ENCODE data around the gene DUSP10.

Gene DUSP10

DNA sequence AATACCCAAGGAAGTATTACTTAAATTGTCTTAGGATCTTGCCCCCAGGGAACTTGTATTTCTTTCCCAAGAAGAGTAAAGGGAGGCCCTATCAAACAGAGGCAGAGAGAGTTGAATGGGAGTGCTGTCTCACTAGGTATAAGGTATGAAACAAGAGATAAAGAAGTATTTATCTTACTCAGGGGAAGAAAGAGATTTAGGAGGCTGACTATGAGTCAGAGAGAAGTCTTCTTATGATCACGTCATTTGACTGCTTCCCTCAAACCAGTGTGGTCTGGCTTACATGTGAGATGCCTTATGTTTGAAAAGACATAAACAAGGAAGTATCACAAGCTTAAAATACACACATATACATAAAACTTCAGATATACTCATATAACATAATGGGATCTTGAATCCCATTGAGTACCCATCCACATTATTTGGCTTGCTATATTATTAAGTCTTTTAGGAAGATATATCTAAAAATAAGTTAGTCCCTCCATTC lies 29.6 kb downstream of the DUSP10 start:
- Histone ChIP-seq H4K20me1 (ENCODE audit: low read depth, low read length) (no peaks in the 10 kb centered on the region), H3K4me3 (ENCODE audit: insufficient read depth, low read length, poor library complexity, severe bottlenecking) (no peak overlapping the region), H3K36me3 (ENCODE audit: low read length) (no peaks in the 10 kb centered on the region), H3K27me3 (ENCODE audit: low read length) (no peaks in the 10 kb centered on the region), H3F3A (ENCODE audit: insufficient read depth) (no peaks in the 10 kb centered on the region), H3K79me2 (ENCODE audit: insufficient read depth, low read length) (no peaks in the 10 kb centered on the region), H2AFZ (ENCODE audit: low read depth, low read length, severe bottlenecking) (no peak overlapping the region), H3K9ac (ENCODE audit: low read length) (no peak overlapping the region), H3K9me3 (ENCODE audit: insufficient read depth, low read length) (no peaks in the 10 kb centered on the region), H3K4me2 (ENCODE audit: low read depth, low read length, poor library complexity, severe bottlenecking) (no peak overlapping the region), H3K9me2 (replicated peaks; ENCODE audit: insufficient read depth, low read length) (no peaks in the 10 kb centered on the region), H3K27ac (ENCODE audit: low read depth, low read length) (no peak overlapping the region)
- TF ChIP-seq, protein P1, sequence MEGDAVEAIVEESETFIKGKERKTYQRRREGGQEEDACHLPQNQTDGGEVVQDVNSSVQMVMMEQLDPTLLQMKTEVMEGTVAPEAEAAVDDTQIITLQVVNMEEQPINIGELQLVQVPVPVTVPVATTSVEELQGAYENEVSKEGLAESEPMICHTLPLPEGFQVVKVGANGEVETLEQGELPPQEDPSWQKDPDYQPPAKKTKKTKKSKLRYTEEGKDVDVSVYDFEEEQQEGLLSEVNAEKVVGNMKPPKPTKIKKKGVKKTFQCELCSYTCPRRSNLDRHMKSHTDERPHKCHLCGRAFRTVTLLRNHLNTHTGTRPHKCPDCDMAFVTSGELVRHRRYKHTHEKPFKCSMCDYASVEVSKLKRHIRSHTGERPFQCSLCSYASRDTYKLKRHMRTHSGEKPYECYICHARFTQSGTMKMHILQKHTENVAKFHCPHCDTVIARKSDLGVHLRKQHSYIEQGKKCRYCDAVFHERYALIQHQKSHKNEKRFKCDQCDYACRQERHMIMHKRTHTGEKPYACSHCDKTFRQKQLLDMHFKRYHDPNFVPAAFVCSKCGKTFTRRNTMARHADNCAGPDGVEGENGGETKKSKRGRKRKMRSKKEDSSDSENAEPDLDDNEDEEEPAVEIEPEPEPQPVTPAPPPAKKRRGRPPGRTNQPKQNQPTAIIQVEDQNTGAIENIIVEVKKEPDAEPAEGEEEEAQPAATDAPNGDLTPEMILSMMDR (IDR thresholded peaks at IDR 0.05; ENCODE audit: insufficient read depth, low read length, poor library complexity, severe bottlenecking) = no peak
- TF ChIP-seq EZH2phosphoT487 (conservative IDR thresholded peaks at IDR 0.05; ENCODE audit: low read length) = no peak

DNA sequence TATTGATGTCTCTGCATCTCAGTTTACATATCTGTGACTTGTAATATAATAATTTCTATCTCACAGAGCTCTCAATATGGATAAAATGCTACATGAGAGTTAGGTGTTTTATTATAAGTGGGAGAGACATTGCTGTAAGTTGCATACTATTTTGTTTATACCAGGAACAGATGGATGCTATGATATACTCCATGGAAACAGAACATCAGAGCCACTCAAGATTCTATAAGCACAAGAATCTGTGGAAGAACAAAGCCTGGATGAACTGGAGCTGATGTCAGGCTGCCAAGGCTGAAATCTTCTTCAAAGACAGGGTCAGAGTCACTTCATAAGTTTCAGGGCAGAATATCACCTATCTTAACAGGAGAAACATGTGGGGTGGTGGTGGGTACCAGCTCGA lies 30.2 kb downstream of the DUSP10 start:
- H3K4me3 ChIP-seq (ENCODE audit: insufficient read depth, low read length, poor library complexity, severe bottlenecking) = no peak overlapping the region
- H3K27me3 ChIP-seq (ENCODE audit: low read length) = no peaks in the 10 kb centered on the region
- no peaks in the 10 kb centered on the region for H4K20me1 ChIP-seq (ENCODE audit: low read depth, low read length)
- no peaks in the 10 kb centered on the region for H3K79me2 ChIP-seq (ENCODE audit: insufficient read depth, low read length)
- no peaks in the 10 kb centered on the region for H3K36me3 ChIP-seq (ENCODE audit: low read length)
- no peak overlapping the region for H3K9ac ChIP-seq (ENCODE audit: low read length)
- no peaks in the 10 kb centered on the region for H3F3A ChIP-seq (ENCODE audit: insufficient read depth)
- no peak overlapping the region for H2AFZ ChIP-seq (ENCODE audit: low read depth, low read length, severe bottlenecking)
- no peaks in the 10 kb centered on the region for H3K9me2 ChIP-seq (replicated peaks; ENCODE audit: insufficient read depth, low read length)
- TF ChIP-seq, protein P1 (IDR thresholded peaks at IDR 0.05; ENCODE audit: insufficient read depth, low read length, poor library complexity, severe bottlenecking) = no peak
- no peak for TF ChIP-seq EZH2phosphoT487 (conservative IDR thresholded peaks at IDR 0.05; ENCODE audit: low read length)
- H3K9me3 ChIP-seq (ENCODE audit: insufficient read depth, low read length) = no peaks in the 10 kb centered on the region
- no peak overlapping the region for H3K4me2 ChIP-seq (ENCODE audit: low read depth, low read length, poor library complexity, severe bottlenecking)
- no peak overlapping the region for H3K27ac ChIP-seq (ENCODE audit: low read depth, low read length)

DNA sequence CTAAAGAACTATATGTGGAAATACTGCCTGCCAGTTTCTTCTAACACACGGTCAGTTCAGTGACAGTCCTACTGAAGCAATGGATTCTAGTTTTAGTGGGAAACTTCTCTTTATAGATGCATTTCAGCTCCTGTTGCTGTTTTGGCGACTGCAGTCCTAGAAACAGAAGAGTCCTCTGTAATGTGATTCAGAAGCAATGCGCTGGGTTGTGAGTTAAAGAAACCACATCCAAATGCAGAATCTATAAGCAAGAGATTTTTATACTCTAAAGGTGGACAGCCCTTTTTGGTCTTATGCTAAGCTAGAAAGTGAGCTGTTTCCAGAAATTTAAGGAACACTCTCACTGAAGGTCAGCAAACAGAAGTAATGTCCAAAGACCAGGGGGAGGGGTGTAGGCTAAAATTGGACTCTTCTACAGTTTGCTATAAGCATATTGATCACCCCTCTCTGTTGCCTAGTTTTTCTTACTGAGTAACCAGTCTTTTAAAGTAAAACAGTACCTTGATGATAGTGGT lies 30.8 kb downstream of the DUSP10 start:
- Histone ChIP-seq H3K27me3 (ENCODE audit: low read length) (no peaks in the 10 kb centered on the region), H3K9ac (ENCODE audit: low read length) (no peak overlapping the region), H3K79me2 (ENCODE audit: insufficient read depth, low read length) (no peaks in the 10 kb centered on the region), H3K27ac (ENCODE audit: low read depth, low read length) (no peak overlapping the region), H4K20me1 (ENCODE audit: low read depth, low read length) (no peaks in the 10 kb centered on the region), H3F3A (ENCODE audit: insufficient read depth) (no peaks in the 10 kb centered on the region), H2AFZ (ENCODE audit: low read depth, low read length, severe bottlenecking) (no peak overlapping the region), H3K4me3 (ENCODE audit: insufficient read depth, low read length, poor library complexity, severe bottlenecking) (no peak overlapping the region), H3K9me2 (replicated peaks; ENCODE audit: insufficient read depth, low read length) (no peaks in the 10 kb centered on the region), H3K4me2 (ENCODE audit: low read depth, low read length, poor library complexity, severe bottlenecking) (no peak overlapping the region), H3K9me3 (ENCODE audit: insufficient read depth, low read length) (no peaks in the 10 kb centered on the region), H3K36me3 (ENCODE audit: low read length) (no peaks in the 10 kb centered on the region)
- TF ChIP-seq, protein P1 (IDR thresholded peaks at IDR 0.05; ENCODE audit: insufficient read depth, low read length, poor library complexity, severe bottlenecking) = no peak
- TF ChIP-seq EZH2phosphoT487 (conservative IDR thresholded peaks at IDR 0.05; ENCODE audit: low read length) = no peak
